ENCODE data around the gene MOV10L1.

Gene MOV10L1

DNA sequence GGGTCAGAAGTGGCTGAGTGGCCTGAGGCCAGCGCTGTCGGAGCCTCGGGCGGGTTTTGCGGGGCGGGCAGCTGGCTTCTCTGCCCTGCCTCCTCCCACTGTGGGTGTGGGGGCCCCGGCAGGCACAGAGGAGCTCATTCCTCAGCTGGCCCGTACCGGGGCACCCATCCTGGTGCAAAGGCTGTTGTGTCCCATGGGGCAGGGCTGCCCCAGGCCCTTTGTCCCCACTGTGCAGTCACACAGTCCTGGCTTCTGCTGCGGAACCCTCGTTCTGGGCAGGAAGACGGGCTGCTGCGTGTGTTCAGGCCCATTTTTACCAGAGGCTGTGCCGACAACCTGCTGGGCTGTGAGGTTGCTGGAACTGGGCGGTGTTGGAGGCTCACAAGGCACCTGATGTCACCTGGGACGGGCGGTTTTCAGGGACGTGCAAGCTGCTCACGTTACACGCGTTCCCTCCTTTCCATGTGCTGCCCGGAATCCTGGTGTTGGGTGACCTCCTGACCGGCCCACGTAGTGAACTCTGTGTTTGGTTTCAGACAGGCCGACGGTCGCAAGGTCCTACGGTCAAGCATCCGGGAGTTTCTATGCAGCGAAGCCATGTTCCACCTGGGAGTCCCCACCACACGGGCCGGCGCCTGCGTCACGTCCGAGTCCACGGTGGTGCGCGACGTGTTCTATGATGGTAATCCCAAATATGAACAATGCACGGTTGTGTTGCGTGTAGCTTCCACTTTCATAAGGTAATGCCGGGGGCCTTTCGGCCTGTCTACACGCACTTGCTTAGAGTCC is 116.2 kb downstream of the MOV10L1 start:
- no peak for DNase-seq

DNA sequence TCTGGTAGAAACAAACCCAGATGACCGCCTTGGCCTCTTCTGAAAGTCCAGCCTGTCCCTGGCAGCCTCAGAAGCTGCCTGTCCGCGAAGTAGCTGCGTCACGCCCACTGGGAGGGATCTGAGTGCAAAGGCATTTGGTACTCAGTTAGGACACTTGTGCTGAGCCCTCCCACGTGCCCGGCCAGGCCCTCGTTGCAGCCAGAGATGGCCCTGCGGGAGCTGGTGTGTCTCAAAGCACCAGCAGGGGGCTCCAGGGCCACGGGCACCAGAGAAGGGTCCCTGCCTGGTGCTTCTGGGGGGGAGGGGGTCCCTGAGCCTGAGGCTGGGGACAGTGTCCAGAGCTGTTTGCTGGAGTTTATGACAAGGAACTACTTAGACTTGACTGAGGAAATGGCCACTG is 116.8 kb downstream of the MOV10L1 start:
- DNase-seq = no peak

DNA sequence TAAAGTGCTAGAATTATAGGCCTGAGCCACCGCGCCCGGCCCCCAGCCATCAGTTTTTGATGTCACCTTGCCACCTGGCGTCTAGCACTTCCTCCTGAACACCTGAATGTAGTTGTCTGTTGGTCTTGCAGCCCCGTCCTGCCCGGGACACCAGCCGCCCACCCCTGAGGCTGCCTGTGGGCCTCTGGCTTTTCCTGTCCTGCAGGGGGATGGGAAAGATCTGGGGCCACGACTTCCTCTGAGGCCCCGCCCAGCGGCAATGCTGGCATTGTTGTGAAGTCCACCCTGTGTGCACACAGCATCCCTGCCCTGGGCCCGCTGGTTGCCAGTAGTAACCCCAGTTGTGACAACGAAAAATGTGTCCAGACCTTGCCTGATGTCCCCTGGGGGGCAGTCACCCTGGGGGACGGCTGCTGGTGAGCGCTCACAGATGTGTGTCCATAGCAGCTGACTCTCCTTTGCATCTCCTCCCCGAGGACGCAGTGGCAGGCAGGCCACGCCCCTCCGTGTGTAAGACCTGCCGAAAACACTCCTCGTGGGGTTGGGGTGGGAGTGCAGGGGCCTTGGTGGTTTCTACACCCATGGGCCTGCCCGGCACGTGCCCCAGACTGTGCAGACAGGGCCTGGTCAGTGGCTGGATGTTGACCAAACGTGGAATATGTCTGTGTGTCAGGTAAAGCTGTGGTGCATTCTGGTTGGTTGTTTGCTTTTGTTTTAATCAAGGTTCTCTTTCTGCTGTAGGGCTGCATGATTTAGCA is 117.8 kb downstream of the MOV10L1 start:
- no peak for DNase-seq

DNA sequence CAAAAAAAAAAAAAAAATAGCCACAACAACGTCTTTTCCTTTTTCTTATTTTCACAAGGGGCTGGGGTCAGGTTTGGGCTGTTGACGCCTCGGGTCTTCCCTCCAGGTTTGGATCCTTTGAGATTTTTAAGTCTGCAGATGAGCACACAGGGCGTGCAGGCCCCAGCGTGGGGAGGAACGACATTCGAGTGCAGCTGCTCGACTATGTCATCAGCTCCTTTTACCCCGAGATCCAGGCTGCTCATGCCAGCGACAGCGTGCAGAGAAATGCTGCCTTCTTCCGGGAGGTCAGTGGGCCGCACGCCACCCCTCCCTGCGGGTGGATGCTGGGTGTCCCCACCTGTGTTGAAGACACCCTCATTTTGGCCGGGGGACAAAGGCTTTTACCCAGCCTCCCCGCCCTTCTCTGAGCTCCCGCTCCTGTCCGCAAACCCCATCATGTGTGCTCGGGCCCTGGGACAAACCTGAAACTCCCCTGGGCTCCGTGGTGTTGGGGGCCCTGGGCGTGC is 118.7 kb downstream of the MOV10L1 start:
- no peak for DNase-seq

DNA sequence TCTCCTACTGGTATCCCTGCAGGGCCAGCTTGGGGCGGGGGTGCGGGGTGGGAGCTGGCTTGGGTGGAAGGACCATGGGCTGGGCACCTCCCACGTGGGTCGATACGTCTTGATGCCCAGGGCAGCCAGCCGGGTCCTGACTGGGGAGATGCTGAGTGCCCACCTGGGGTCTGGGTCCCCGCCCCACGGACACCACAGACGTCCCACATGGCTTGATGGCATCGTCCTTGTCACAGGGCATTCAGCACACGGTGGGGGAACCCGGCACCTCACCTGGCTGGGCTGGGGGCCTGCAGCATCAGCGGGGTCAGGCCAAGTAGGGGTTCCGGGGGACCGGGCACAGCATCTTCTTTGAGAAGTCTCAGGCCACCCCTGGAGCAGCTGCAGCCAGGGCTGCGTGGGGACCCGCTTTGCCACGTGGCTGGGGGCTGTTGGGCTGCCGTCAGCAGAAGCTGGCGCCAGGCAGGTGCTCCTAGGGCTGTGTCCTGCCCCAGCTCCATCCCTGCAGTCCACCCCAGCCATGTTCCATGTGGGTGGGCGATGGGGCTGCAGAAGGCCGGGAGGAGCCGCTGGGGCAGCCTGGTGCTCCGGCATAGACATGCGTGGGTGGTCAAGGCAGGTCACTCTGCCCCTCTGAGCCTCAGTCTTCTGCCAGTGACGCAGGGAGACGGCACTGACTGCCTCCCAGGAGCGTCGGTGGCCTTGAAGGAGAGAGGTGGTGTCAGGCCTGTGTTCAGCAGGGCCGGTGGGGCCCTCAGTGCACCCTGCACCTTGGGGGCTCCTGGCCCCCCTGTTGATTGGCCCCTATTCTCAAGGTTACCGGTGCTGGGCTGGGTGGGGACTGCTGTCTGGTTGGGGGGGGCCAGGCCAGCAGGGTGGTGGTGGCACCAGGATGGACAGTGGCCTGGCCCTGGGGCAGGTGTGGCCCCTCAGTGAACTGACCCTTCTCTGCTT is 119.4 kb downstream of the MOV10L1 start:
- no peak for DNase-seq

DNA sequence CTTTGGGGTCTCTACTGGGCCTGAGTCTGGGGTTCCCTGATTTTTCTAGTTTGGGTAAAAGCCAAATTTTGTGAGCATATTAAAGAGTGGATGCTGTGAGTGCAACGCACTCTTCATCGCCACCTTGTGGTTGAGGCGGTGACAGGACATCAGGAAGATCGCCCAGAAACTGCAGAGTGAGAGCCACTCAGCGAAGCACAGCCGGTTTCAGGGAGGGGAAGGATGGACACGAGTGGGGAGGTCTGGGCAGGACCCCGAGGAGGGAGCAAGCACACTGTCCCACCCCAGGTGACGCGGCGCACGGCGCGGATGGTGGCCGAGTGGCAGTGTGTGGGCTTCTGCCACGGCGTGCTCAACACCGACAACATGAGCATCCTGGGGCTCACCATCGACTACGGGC is 120.1 kb downstream of the MOV10L1 start:
- DNase-seq = peak; percentile 12

DNA sequence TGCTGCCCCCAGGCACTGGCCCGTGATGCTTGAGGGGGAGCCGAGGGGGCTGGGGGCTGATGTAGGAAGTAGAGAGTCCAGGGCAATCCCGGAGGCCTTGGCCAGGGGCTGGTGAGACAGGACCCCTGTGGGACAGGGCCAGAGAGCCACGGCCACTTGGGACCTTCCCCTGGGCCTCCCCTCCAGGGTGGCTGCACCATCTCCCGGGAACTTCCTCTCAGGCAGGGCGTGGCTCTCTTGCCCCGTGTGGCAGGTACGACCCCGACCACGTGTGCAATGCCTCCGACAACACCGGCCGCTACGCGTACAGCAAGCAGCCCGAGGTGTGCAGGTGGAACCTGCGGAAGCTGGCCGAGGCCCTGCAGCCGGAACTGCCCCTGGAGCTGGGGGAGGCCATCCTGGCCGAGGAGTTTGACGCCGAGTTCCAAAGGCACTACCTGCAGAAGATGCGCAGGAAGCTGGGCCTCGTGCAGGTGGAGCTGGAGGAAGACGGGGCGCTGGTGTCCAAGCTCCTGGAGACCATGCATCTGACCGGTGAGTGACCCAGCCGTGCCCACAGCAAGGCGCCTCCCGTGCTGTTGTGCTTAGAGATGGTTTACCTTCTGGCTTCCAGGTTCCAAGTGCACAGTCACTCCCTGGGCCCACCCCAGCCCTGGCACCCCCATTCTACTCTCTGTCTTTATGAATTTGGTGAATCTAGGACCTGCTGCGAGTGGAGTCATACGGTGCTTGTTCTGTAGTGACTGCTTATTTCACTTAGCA is 120.8 kb downstream of the MOV10L1 start:
- DNase-seq = no peak

DNA sequence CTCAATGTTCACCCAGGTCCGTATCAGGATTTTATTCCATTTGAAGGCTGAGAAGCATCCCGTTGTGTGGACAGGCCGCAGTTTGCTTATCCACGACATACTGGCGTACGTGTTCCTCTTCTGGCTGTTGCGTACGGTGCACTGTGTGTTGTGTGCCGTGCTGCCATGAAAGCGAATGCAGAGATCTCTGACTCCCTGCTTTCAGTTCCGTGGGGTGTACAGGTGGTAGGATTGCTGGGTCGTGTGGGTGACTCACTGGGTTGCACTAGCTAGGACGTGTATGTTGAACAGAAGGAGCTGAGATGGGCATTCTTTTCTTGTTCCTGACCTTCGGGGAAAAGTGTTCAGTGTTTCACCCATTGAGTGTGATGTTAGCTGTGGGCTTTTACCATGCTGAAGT is 121.3 kb downstream of the MOV10L1 start:
- DNase-seq = no peak
